ENCODE results near the gene PAIP2. TPM values are rescaled to one million over a fixed set of nuclear protein-coding genes. Genes with fewer than 3 reads are reported as not detected.

PAIP2 gene
- total and polyA plus RNA-seq, 7 donors = 70.7 to 146 (median 98.0) TPM

GRCh38 chr5:139368613-139369012 is 27.0 kb downstream of the PAIP2 start:
- peaks cover 33 to 93% (median 37%) of the 10 kb centered on the region in 4 donors for H3K36me3 ChIP-seq
- no peaks in the 10 kb centered on the region for H3K27me3 ChIP-seq
- H3K27ac ChIP-seq = no peak overlapping the region
- WGBS, 2 donors = 80 to 84% methylated on average over 2 of the region's 2 CpGs
- no peak for TF ChIP-seq CTCF (IDR thresholded peaks at IDR 0.05)
- no peak for TF ChIP-seq EP300 (IDR thresholded peaks at IDR 0.05)
- TF ChIP-seq POLR2AphosphoS5 (IDR thresholded peaks at IDR 0.05) = no peak
- no peak for TF ChIP-seq POLR2A (IDR thresholded peaks at IDR 0.05)
- H3K4me3 ChIP-seq = no peak overlapping the region
- intact Hi-C loops (cut with DNase I) = no loop called here
- H3K9me3 ChIP-seq = no peaks in the 10 kb centered on the region
- DNase-seq = no peak
- H3K4me1 ChIP-seq = peaks cover 0 to 5% (median 4%) of the 10 kb centered on the region in 4 donors

- no peak for DNase-seq
- Histone ChIP-seq H3K27me3 (no peaks in the 10 kb centered on the region), H3K4me3 (no peak overlapping the region), H3K9me3 (no peaks in the 10 kb centered on the region), H3K27ac (no peak overlapping the region), H3K4me1 (peaks cover 0 to 10% (median 7%) of the 10 kb centered on the region in 4 donors), H3K36me3 (peaks cover 29 to 87% (median 35%) of the 10 kb centered on the region in 4 donors)
- WGBS, 2 donors = 90 to 93% methylated on average over 1 of the region's 1 CpG
- intact Hi-C loops (cut with DNase I) = no loop called here
- no peak for TF ChIP-seq POLR2A (IDR thresholded peaks at IDR 0.05)
- no peak for TF ChIP-seq EP300 (IDR thresholded peaks at IDR 0.05)
- TF ChIP-seq POLR2AphosphoS5 (IDR thresholded peaks at IDR 0.05) = no peak
- TF ChIP-seq CTCF (IDR thresholded peaks at IDR 0.05) = no peak
These were observed 27.5 kb downstream of the PAIP2 start for GRCh38 chr5:139369181-139369580.

- DNase-seq = peak; percentile 38
- Histone ChIP-seq H3K9me3 (no peaks in the 10 kb centered on the region), H3K36me3 (peaks cover 7 to 67% (median 18%) of the 10 kb centered on the region in 4 donors), H3K4me1 (peaks cover 0 to 16% (median 8%) of the 10 kb centered on the region in 4 donors), H3K4me3 (no peak overlapping the region), H3K27me3 (no peaks in the 10 kb centered on the region), H3K27ac (no peak overlapping the region)
- TF ChIP-seq POLR2AphosphoS5 (IDR thresholded peaks at IDR 0.05) (no peak), POLR2A (IDR thresholded peaks at IDR 0.05) (no peak)
- intact Hi-C loops (cut with DNase I) = no loop called here
- 87 to 88% methylated on average over 7 of the region's 7 CpGs for WGBS, 2 donors
These were observed 30.1 kb downstream of the PAIP2 start for GRCh38 chr5:139371482-139372435.

- no peak for TF ChIP-seq EP300 (IDR thresholded peaks at IDR 0.05)
- no peak for TF ChIP-seq CTCF (IDR thresholded peaks at IDR 0.05)
- TF ChIP-seq POLR2A (IDR thresholded peaks at IDR 0.05) = no peak
- no peak for TF ChIP-seq POLR2AphosphoS5 (IDR thresholded peaks at IDR 0.05)
- DNase-seq = peak; percentile 14
- Histone ChIP-seq H3K9me3 (no peaks in the 10 kb centered on the region), H3K27ac (no peak overlapping the region), H3K36me3 (peaks cover 3 to 36% (median 9%) of the 10 kb centered on the region in 4 donors), H3K4me1 (peaks cover 0 to 16% (median 8%) of the 10 kb centered on the region in 4 donors), H3K27me3 (no peaks in the 10 kb centered on the region), H3K4me3 (no peak overlapping the region)
- WGBS, 2 donors = 95 to 97% methylated on average over 2 of the region's 2 CpGs
- intact Hi-C loops (cut with DNase I) = no loop called here
These were observed 33.3 kb downstream of the PAIP2 start for GRCh38 chr5:139374909-139375308.

- no peak overlapping the region for H3K27ac ChIP-seq
- intact Hi-C loops (cut with DNase I) = no loop called here
- no peak overlapping the region for H3K4me3 ChIP-seq
- 80 to 90% methylated on average over 7 of the region's 7 CpGs for WGBS, 2 donors
- peaks cover 0 to 16% (median 8%) of the 10 kb centered on the region in 4 donors for H3K4me1 ChIP-seq
- H3K36me3 ChIP-seq = peaks cover 0 to 21% (median 5%) of the 10 kb centered on the region in 4 donors
- H3K9me3 ChIP-seq = no peaks in the 10 kb centered on the region
- DNase-seq = peak; percentile 9
- TF ChIP-seq EP300 (IDR thresholded peaks at IDR 0.05) = no peak
- no peak for TF ChIP-seq POLR2A (IDR thresholded peaks at IDR 0.05)
- TF ChIP-seq POLR2AphosphoS5 (IDR thresholded peaks at IDR 0.05) = no peak
- TF ChIP-seq CTCF (IDR thresholded peaks at IDR 0.05) = no peak
- H3K27me3 ChIP-seq = no peaks in the 10 kb centered on the region
These were observed 34.7 kb downstream of the PAIP2 start for GRCh38 chr5:139376364-139376763.
